Endothelial cell of umbilical vein (primary cell): Measurements from ENCODE around the gene CNDP1. TPM values are rescaled to one million over a fixed set of nuclear protein-coding genes. Genes with fewer than 3 reads are reported as not detected.

Experiments
- BruUV-seq: library from RNA; stranded (reverse); fragments of 400-500 nt; replicated peaks from 2 replicates; lab custom pipeline; 2021; lab: Mats Ljungman, UMichigan
- CTCF ChIA-PET: fragments of 300-600, 350-600 bp; sonication (Branson Sonifier 250); formaldehyde crosslinking; loops from one replicate; lab custom pipeline; 2021; ENCODE audit warnings: antibody characterized with exemption, inconsistent platforms; lab: Charles Lee
- POLR2A ChIA-PET: fragments of 300-600, 350-600 bp; sonication (Branson Sonifier 250); formaldehyde crosslinking; loops from one replicate; lab custom pipeline; 2021; ENCODE audit warnings: antibody characterized with exemption, inconsistent platforms; lab: Charles Lee
- DNase-seq: peaks from one replicate; pipeline ENCODE4 v3.0.0-alpha.2; 2011; ENCODE audit warnings: low read depth, low spot score
- FAIRE-seq: peaks from 2 replicates; lab custom pipeline; 2011; peaks lifted over from hg19 to GRCh38; lab: Jason Lieb, UNC
- H2AFZ ChIP-seq: 2 replicates; pipeline ENCODE4 v1.6.0; 2012; ENCODE audit warnings: low read depth, low read length, control low read depth, inconsistent platforms
- H3K27ac ChIP-seq: 2 replicates; pipeline ENCODE4 v1.5.1; 2011; ENCODE audit warnings: low read depth, mild to moderate bottlenecking, control low read depth, low read length, moderate library complexity; ENCODE audit not compliant: insufficient read depth
- H3K27me3 ChIP-seq, 2 experiments: 2 replicates each; pipeline versions ENCODE4 v1.6.0 to v1.6.1; 2011; ENCODE audit warnings: low read length in 2 of 2, mixed read lengths in 1 of 2; ENCODE audit not compliant: control insufficient read depth in 2 of 2, insufficient read depth in 2 of 2
- H3K36me3 ChIP-seq, 2 experiments: 2 replicates in 1 of 2; 3 replicates in 1 of 2; pipeline ENCODE4 v1.5.1; 2011; ENCODE audit warnings: low read length in 2 of 2, mild to moderate bottlenecking in 1 of 2, moderate library complexity in 1 of 2; ENCODE audit not compliant: control insufficient read depth in 2 of 2, insufficient read depth in 2 of 2; ENCODE audit errors: extremely low read depth in 1 of 2
- H3K4me1 ChIP-seq: 3 replicates; pipeline ENCODE4 v1.5.1; 2011; ENCODE audit warnings: mild to moderate bottlenecking, low read length; ENCODE audit not compliant: control insufficient read depth, insufficient read depth; ENCODE audit errors: extremely low read depth
- H3K4me2 ChIP-seq: 2 replicates; pipeline ENCODE4 v1.6.1; 2011; ENCODE audit warnings: low read length, control low read depth, mixed read lengths; ENCODE audit not compliant: insufficient read depth
- H3K4me3 ChIP-seq, 3 experiments: fragments of 200-600 bp in 1 of 3; sonication (generic), shearing (Covaris generic) in 1 of 3; replicated peaks in 1 of 3; 2 replicates each; pipeline ENCODE4 v1.5.1; 2011 to 2016; ENCODE audit warnings: control low read depth in 3 of 3, low read length in 3 of 3, mild to moderate bottlenecking in 2 of 3, inconsistent platforms in 1 of 3, low read depth in 1 of 3, moderate library complexity in 1 of 3; ENCODE audit not compliant: insufficient read depth in 1 of 3
- H3K79me2 ChIP-seq: 2 replicates; pipeline ENCODE4 v1.6.0; 2012; ENCODE audit warnings: low read length, inconsistent platforms; ENCODE audit not compliant: control insufficient read depth, insufficient read depth
- H3K9ac ChIP-seq: replicated peaks from 2 replicates; pipeline ENCODE3; 2011; ENCODE audit warnings: low read length, control low read depth; ENCODE audit not compliant: insufficient read depth; ENCODE audit errors: extremely low read depth
- H3K9me1 ChIP-seq: replicated peaks from 3 replicates; pipeline ENCODE4 v1.6.0; 2011; ENCODE audit warnings: mild to moderate bottlenecking, low read length; ENCODE audit not compliant: control insufficient read depth, insufficient read depth; ENCODE audit errors: extremely low read depth
- H3K9me3 ChIP-seq: replicated peaks from 2 replicates; pipeline ENCODE4 v1.5.1; 2012; ENCODE audit warnings: low read length, inconsistent platforms; ENCODE audit not compliant: control insufficient read depth, insufficient read depth
- H4K20me1 ChIP-seq: replicated peaks from 2 replicates; pipeline ENCODE3; 2011; ENCODE audit warnings: mild to moderate bottlenecking, low read length; ENCODE audit not compliant: control insufficient read depth, insufficient read depth; ENCODE audit errors: extremely low read depth
- CTCF ChIP-seq, 2 donors: IDR thresholded peaks; 1 replicate in 1 of 2; 2 replicates in 1 of 2; pipeline ENCODE4 v1.5.1; 2011; ENCODE audit warnings: low read length in 2 of 2, mild to moderate bottlenecking in 2 of 2, moderate library complexity in 2 of 2, control low read depth in 1 of 2, inconsistent platforms in 1 of 2, low read depth in 1 of 2; ENCODE audit not compliant: insufficient read depth in 1 of 2; ENCODE audit errors: extremely low read depth in 1 of 2
- JUN ChIP-seq: IDR thresholded peaks from 2 replicates; pipeline ENCODE4 v1.6.1; 2011; ENCODE audit warnings: borderline replicate concordance, low read depth; ENCODE audit not compliant: insufficient read length, insufficient read depth
- POLR2AphosphoS5 ChIP-seq: IDR thresholded peaks from 2 replicates; pipeline ENCODE4 v1.6.1; 2012; ENCODE audit warnings: low read depth, mild to moderate bottlenecking, control low read depth, low read length, moderate library complexity; ENCODE audit not compliant: insufficient read depth
- dilution Hi-C: fragments of 300-500 bp; cut with MboI; formaldehyde crosslinking; loops from one replicate; pipeline ENCODE4 v1.15.0; 2019; ENCODE audit warnings: low sequenced_read_pairs; ENCODE audit not compliant: extremely low pct_ligation_motif_present
- intact Hi-C: fragments of 100-400 bp; cut with micrococcal nuclease; formaldehyde crosslinking; loops from one replicate; pipeline ENCODE4 v1.10.0; 2022
- polyA plus RNA-seq, 4 experiments: library from polyadenylated mRNA; depleted of rRNA in 3 of 4; stranded (reverse) in 3 of 4; unstranded in 1 of 4; fragments of >200 nt; gene quantifications; 2 replicates each; pipeline versions ENCODE4 v1.2.1 to v1.2.3, GENCODE V29; 2011 to 2012; ENCODE audit warnings: missing spikeins in 1 of 4
- total RNA-seq: library from RNA; stranded (reverse); gene quantifications from 2 replicates; pipeline ENCODE4 v1.2.3, GENCODE V29; 2021

CNDP1 gene
- total and polyA plus RNA-seq, 2 donors (not counting 3 experiments of a cell fraction or from before 2014, with no cell fraction given) = not detected

GRCh38 chr18:74496508-74497323, 37.6 kb upstream of the CNDP1 start:
- TF ChIP-seq CTCF (IDR thresholded peaks at IDR 0.05; ENCODE audit: extremely low read depth in 1 of 2, insufficient read depth in 1 of 2, low read depth in 1 of 2, low read length in 2 of 2) (peak in 1 of 2 donors; percentile 20), POLR2AphosphoS5 (peak; percentile 35), JUN (no peak)
- H3K9ac ChIP-seq = peak overlapping the region; percentile 75
- dilution Hi-C loops = no loop called here
- POLR2A ChIA-PET = no interaction called here
- H3K36me3 ChIP-seq = peaks cover 3 to 5% of the 10 kb centered on the region in 2 experiments
- no peaks in the 10 kb centered on the region for H3K9me3 ChIP-seq
- H3K27ac ChIP-seq = peak overlapping the region; percentile 59
- H4K20me1 ChIP-seq = no peaks in the 10 kb centered on the region
- peak; percentile 78 for FAIRE-seq
- BruUV-seq = no TSS peak
- CTCF ChIA-PET = interaction anchor here (1.0 to 2.3 kb wide), 5 partner anchors 20 to 299 kb away, joined by 3 to 12 read pairs (median 5); no protein-coding TSS in a partner anchor
- peaks cover 11% of the 10 kb centered on the region for H3K4me1 ChIP-seq
- intact Hi-C loops = loop anchor here (1.0 to 10.0 kb wide), 7 partner anchors 28 to 1996 kb away; partner anchors contain the start of genes PTGR3 and TIMM21
- peak overlapping the region; percentile 75 for H3K4me2 ChIP-seq
- peak overlapping the region; percentile 40 to 89 (median 74) for H3K4me3 ChIP-seq
- peaks cover 12 to 18% of the 10 kb centered on the region in 2 experiments for H3K27me3 ChIP-seq
- H3K9me1 ChIP-seq = no peaks in the 10 kb centered on the region
- peak overlapping the region; percentile 82 for H2AFZ ChIP-seq
- DNase-seq = no peak
- peaks cover 23% of the 10 kb centered on the region for H3K79me2 ChIP-seq
